HG03469 (cell line): ENCODE results near the gene MAP3K4.
A peak's percentile ranks its signal among the peaks of the same experiment; 100 is the strongest.

Experiments used
- ATAC-seq: cut with Tn5 transposase; IDR thresholded peaks from one replicate; pipeline ENCODE4 v1.9.1; 2021; ENCODE audit warnings: mild to moderate bottlenecking, moderate library complexity, moderate number of reproducible peaks; ENCODE audit not compliant: unreplicated experiment

The MAP3K4 gene, protein sequence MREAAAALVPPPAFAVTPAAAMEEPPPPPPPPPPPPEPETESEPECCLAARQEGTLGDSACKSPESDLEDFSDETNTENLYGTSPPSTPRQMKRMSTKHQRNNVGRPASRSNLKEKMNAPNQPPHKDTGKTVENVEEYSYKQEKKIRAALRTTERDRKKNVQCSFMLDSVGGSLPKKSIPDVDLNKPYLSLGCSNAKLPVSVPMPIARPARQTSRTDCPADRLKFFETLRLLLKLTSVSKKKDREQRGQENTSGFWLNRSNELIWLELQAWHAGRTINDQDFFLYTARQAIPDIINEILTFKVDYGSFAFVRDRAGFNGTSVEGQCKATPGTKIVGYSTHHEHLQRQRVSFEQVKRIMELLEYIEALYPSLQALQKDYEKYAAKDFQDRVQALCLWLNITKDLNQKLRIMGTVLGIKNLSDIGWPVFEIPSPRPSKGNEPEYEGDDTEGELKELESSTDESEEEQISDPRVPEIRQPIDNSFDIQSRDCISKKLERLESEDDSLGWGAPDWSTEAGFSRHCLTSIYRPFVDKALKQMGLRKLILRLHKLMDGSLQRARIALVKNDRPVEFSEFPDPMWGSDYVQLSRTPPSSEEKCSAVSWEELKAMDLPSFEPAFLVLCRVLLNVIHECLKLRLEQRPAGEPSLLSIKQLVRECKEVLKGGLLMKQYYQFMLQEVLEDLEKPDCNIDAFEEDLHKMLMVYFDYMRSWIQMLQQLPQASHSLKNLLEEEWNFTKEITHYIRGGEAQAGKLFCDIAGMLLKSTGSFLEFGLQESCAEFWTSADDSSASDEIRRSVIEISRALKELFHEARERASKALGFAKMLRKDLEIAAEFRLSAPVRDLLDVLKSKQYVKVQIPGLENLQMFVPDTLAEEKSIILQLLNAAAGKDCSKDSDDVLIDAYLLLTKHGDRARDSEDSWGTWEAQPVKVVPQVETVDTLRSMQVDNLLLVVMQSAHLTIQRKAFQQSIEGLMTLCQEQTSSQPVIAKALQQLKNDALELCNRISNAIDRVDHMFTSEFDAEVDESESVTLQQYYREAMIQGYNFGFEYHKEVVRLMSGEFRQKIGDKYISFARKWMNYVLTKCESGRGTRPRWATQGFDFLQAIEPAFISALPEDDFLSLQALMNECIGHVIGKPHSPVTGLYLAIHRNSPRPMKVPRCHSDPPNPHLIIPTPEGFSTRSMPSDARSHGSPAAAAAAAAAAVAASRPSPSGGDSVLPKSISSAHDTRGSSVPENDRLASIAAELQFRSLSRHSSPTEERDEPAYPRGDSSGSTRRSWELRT (N-terminal part only)

GRCh38 chr6:160991406-160992060 is at the start of gene MAP3K4:
MAP3K4 (plus strand) TSS chr6:160991769; CDS start chr6:160991932, 163 bp downstream.
- ATAC-seq, result peak; percentile 43

DNA sequence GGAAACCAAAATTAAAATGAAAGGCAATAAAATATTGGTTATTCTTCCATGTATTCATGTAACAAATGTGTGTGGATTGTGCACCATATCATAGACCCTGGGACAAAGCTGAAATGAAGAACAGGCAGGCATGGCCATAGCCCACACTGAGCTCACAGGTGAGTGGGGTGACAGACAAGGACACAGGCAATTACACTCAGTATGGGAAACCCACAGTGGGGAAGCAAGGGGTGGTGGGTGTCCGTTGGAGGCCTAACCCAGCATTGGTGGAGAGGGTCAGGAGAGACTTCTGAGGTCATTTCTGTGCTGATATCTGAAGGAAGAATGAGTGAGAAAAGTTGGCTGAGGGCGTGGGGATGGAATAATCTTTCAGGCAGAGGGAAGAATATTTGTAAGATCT is 47.6 kb upstream of the MAP3K4 start:
- ATAC-seq, result no peak

DNA sequence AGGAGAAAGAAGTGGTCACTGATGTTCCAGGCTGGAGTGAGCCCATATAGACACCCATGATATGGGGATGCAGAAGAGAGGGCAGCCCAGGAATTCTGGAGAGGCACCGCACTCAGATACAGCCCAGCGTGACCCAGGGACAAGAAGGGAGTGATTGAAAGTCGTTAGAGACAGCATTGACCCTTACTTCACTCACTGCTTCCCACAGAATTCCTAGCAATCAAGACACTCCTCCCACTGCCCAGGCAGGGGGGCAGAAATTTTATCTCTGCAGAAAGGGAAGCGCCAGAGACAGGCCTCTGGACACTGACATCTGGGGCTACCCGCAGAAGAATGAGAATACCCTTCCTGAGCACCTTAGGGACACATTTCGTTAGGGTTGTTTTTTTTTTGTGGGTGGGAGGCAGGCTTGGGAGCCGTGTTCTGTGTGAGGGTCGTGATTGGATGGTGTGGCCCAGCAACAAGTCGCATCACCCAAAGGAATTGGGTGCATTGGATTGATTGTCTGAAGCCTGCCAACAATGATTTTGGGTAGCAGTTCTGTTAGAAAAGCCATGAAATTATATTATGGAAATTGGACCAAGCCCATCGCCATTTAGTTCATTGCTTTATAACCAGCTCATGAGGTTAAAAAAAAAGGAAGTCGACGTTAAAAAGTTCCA is 45.9 kb upstream of the MAP3K4 start:
- ATAC-seq, result no peak

- ATAC-seq, result no peak
Measured at GRCh38 chr6:160949531-160949930, 42.0 kb upstream of the MAP3K4 start.

- no peak for ATAC-seq
Measured at GRCh38 chr6:160950507-160950906, 41.1 kb upstream of the MAP3K4 start.

DNA sequence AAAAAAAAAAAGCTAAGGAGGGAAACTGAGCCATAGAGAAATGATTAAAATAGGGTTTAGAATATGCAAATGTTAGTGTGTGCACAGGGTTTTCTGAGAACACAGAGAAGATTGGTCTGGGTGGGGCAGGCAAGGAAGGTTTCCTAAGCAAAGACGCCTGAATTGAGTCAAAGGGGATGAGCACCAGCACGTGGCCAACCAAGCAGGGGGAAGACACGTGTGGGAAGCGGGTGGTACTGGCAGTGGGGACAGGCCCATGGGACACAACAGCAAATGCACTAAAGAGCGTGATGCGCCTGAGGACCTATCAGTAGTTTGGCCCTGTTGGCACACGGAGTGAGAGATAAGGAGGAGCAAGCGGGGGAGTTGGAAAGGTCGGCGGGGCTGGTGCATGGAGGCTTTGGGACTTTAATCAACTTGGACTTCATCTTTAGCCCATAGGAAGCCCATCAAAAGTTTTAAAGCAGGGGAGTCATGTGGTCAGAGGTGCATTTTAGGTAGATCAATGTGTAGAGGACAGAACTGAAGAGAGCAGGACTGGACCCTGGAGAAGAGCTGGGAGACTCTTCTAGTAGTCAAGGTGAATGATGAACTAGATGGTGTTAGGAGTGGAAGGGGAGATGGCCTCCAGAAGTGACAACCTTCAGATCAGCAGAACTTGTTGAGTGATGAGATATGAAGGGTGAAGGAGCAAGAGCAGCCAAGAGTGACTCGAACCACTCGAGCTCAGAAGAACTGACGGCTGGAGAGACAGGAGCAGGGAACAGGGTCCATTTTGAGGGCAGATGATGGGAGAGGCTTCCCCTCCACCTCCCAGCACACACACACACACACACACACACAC is 40.2 kb upstream of the MAP3K4 start:
- ATAC-seq, result no peak

- no peak for ATAC-seq
Measured at GRCh38 chr6:160952633-160953281, 38.8 kb upstream of the MAP3K4 start.

DNA sequence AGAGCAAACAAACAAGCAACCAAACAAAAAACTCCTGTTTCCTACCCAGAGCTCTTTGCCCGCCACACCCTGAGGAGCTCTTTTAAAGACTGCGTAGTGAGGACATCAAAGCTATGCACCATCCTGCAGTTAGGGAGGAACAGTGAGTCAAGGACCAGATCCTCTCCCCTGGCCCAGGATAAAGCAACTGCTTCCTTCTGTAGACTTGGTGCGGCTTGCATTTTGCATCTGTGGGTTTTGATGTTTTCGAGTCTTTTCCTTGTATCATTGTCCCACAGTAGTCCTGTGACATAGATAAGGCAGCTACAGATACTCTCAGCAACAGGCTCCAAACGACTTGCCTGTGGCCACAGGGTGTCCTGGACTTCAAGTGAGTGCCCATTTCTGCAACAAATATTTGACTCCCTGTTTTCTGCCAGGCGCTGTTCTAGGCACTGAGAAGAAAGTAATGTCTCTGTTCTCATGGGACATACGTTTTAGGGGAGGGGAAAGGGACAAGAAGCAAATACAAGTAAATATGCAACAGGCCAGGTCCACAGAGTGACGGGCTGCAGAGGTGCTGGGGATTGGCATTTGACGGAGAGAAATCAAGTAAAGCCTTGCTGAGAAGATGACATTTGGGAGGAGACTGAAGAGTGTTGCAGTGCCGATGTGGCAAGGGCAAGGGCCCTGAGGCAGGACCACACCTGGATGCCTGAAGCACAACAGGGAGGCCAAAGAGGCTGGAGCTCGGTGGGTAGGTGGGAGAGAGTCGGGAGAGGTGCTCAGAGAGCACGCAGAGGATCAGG is 35.9 kb upstream of the MAP3K4 start:
- no peak for ATAC-seq

DNA sequence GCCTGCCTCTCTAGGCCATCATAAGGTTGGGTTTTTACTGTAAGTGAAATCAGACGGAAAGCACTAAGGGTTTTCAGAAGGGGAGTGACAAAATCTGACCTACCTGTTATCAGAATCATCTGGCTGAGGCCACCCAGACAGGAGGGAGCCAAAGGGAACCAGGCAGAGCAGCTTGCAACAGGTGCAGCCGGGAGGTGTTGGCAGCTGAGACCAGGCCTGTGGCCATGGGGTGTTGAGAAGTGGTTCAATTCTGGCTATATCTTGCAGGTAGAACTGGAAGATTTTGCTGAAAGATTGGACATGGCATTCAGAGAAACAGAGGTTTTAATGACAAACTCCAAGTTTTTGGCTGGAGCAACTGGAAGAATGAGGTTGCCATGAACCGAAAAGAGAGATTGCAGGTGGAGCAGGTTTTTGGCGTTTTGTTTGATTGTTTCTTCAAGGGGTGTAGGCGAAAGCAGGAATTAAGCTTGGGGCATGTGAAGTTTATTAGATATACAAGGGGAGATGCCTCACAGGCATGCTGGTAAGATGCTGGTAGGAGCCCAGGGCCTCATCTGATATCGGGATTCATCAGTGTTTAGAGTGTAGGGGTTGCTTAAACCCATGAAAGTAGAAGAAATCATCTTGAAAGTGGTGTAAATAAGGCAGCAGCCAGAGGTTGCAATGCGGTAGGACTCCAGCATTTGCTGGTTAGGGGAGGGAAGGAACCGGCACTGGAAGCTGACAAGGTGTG is 35.1 kb upstream of the MAP3K4 start:
- ATAC-seq, result no peak

DNA sequence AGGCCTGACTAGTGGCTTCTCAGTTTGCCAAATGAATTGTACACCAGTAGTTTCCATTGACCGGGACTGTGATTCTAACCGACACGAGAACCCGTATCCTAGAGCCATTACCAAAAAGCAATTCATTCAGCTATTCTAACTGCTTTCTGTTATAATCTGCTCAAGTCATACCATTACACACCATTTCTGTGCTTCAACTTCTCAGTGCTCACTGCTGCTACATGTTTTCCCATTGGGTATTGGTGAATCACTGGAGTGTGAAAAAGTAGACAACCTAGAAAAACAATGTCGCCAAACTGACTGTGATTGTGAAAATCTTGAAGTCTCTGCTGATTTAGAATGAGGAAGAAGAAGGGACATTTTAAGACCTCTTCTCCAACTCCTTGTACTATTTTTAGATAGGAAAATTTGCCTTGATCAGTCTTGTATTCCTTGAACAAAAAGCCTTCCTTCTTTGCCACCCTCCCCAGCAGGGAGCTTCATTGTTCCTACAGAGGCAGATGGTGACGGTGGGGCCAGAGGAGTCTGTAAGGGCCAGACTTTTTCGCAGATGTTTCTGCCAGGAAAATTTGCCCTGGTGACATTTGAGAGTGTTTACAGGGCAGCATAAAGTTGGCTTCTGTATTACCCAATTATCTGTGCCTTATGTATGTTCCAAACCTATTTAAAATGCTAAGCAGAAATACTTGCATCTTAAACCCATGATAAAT is 31.7 kb upstream of the MAP3K4 start:
- ATAC-seq, result no peak

DNA sequence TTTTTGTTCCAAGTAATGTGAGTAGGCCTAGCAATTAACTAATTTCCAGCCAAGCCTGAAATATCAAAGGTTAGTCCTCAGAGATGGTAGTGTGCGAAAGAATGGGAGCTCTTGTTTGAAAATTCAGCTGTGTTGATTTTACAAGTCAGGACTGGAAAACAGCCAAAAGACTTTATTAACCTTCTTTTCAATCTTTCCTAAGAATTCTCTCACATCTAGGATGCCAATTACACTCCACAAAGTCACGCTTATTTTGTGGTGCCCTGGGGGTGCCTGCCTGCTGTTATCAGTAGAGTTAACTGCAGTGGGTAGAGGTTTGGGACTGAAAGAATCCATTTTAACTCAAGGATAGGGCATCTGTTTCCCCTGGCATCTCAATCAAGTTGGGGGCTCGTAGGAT is 30.7 kb upstream of the MAP3K4 start:
- ATAC-seq, result no peak

DNA sequence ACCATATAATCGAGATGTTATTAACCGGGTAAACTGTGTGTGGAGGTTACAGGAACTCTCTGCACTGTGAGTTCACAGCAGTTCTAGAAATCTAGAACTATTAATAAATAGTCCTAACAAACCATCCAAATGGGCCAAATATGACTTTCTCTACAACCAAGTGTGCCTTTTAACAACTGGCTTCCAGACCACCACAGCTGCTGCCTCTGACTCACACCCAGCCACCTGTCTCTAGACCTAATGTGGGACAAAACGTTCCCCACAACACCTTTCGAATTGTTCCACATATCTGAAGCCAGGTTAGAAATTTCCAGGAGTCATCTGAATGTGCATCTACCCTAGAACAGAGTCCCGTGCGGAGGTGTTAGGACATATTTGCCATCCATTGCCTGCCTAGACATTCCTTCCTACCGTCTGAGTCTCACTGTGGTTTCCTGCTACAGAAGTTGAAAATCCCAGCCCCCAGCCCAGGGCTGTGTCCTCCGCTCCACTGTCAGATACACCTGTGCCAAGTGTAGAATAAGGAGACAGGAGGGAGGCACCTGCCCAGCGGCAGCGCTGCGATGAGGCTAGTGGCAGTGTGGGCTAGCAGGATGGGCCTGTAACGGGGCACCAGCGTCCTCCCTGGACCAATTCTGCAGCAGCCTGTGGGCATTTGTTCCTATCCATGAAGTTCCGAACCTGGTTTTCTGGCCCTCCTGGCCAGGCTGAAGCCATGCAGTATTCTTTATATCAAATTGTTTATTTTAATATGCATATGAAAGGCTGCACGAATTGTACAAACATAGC is 28.5 kb upstream of the MAP3K4 start:
- ATAC-seq, result no peak

GRCh38 chr6:160963651-160964050 is 27.9 kb upstream of the MAP3K4 start:
- ATAC-seq, result no peak

- ATAC-seq, result no peak
Measured at GRCh38 chr6:160965893-160966292, 25.7 kb upstream of the MAP3K4 start.

GRCh38 chr6:160966493-160967229 is 24.9 kb upstream of the MAP3K4 start:
- ATAC-seq, result no peak
